Neural progenitor cell (in vitro differentiated cells): ENCODE results near the gene PLEKHF1. TPM values are rescaled to one million over a fixed set of nuclear protein-coding genes. Genes with fewer than 3 reads are reported as not detected.

Experiments
- DNase-seq: peaks from one replicate; pipeline ENCODE4 v3.0.0-alpha.2; 2016; ENCODE audit warnings: low spot score
- H2AFZ ChIP-seq: fragments of 200-600 bp; sonication (generic); replicated peaks from 2 replicates; pipeline ENCODE4 v1.6.1; 2016; ENCODE audit warnings: antibody characterized with exemption
- H3F3A ChIP-seq: fragments of 200-600 bp; sonication (generic); 2 replicates; pipeline ENCODE4 v1.6.1; 2016; ENCODE audit warnings: antibody characterized with exemption, low read depth
- H3K27ac ChIP-seq: fragments of 200-600 bp; sonication (generic); 2 replicates; pipeline ENCODE4 v1.5.1; 2016; ENCODE audit warnings: mild to moderate bottlenecking
- H3K27me3 ChIP-seq: fragments of 200-600 bp; sonication (generic); 2 replicates; pipeline ENCODE4 v1.6.1; 2016; ENCODE audit warnings: mild to moderate bottlenecking, moderate library complexity
- H3K36me3 ChIP-seq: fragments of 200-600 bp; sonication (generic); 2 replicates; pipeline ENCODE4 v1.5.1; 2016
- H3K4me1 ChIP-seq: fragments of 200-600 bp; sonication (generic); 2 replicates; pipeline ENCODE4 v1.6.1; 2016; ENCODE audit warnings: mixed run types
- H3K4me2 ChIP-seq: fragments of 200-600 bp; sonication (generic); 2 replicates; pipeline ENCODE4 v1.6.1; 2016
- H3K4me3 ChIP-seq: fragments of 200-600 bp; sonication (generic); 2 replicates; pipeline ENCODE4 v1.5.1; 2016
- H3K79me2 ChIP-seq: fragments of 200-600 bp; sonication (generic); 2 replicates; pipeline ENCODE4 v1.6.1; 2016; ENCODE audit warnings: low read depth
- H3K9ac ChIP-seq: fragments of 200-600 bp; sonication (generic); 2 replicates; pipeline ENCODE4 v1.6.1; 2016
- H3K9me3 ChIP-seq: fragments of 200-600 bp; sonication (generic); 2 replicates; pipeline ENCODE4 v1.5.1; 2016; ENCODE audit warnings: low read depth
- H4K20me1 ChIP-seq: fragments of 200-600 bp; sonication (generic); 2 replicates; pipeline ENCODE4 v1.6.1; 2016; ENCODE audit warnings: low read depth
- H3K27ac Mint-ChIP-seq: 3 replicates; pipeline ENCODE4 v1.8.0; 2021; ENCODE audit warnings: mixed read lengths
- H3K27me3 Mint-ChIP-seq: 2 replicates; pipeline ENCODE4 v1.8.0; 2022; ENCODE audit warnings: low read depth, mild to moderate bottlenecking, inconsistent platforms, moderate library complexity, mixed read lengths; ENCODE audit not compliant: insufficient read depth
- H3K36me3 Mint-ChIP-seq: 3 replicates; pipeline ENCODE4 v1.8.0; 2021; ENCODE audit warnings: mixed read lengths
- H3K4me1 Mint-ChIP-seq: 3 replicates; pipeline ENCODE4 v1.8.0; 2021; ENCODE audit warnings: mixed read lengths
- H3K4me3 Mint-ChIP-seq: 3 replicates; pipeline ENCODE4 v1.8.0; 2021; ENCODE audit warnings: mild to moderate bottlenecking, moderate library complexity, mixed read lengths
- H3K9me3 Mint-ChIP-seq: 3 replicates; pipeline ENCODE4 v1.8.0; 2020; ENCODE audit warnings: mixed read lengths
- CTCF ChIP-seq: fragments of 200-600 bp; sonication (generic); IDR thresholded peaks from 2 replicates; pipeline ENCODE4 v1.5.1; 2017; ENCODE audit warnings: antibody characterized with exemption, mild to moderate bottlenecking
- EZH2 ChIP-seq: fragments of 200-600 bp; sonication (generic); IDR thresholded peaks from 2 replicates; pipeline ENCODE4 v1.6.1; 2017; ENCODE audit warnings: antibody characterized with exemption, mild to moderate bottlenecking, moderate library complexity
- EZH2phosphoT487 ChIP-seq: fragments of 200-600 bp; sonication (generic); IDR thresholded peaks from 2 replicates; pipeline ENCODE4 v1.6.1; 2017; ENCODE audit warnings: antibody characterized with exemption
- total RNA-seq: library from RNA; depleted of rRNA; stranded (reverse); fragments of >200 nt; gene quantifications from 2 replicates; pipeline ENCODE4 v1.2.3, GENCODE V29; 2015; ENCODE audit warnings: low replicate concordance

The PLEKHF1 gene
- total RNA-seq, 1 donor from 2014 or later = 1.2 TPM

- H3K4me2 ChIP-seq = no peak overlapping the region
- no peak for DNase-seq
- H3K36me3 ChIP-seq = no peaks in the 10 kb centered on the region
- H3K4me3 ChIP-seq = no peak overlapping the region
- H3K4me3 Mint-ChIP-seq = no peak overlapping the region
- H3K9me3 Mint-ChIP-seq = no peaks in the 10 kb centered on the region
- H3K79me2 ChIP-seq = no peaks in the 10 kb centered on the region
- no peak overlapping the region for H3K27ac Mint-ChIP-seq
- H3K27me3 Mint-ChIP-seq = peaks cover 7% of the 10 kb centered on the region
- no peak for TF ChIP-seq EZH2phosphoT487
- no peak for TF ChIP-seq EZH2
- no peak for TF ChIP-seq CTCF
- H3K4me1 ChIP-seq = peaks cover 15% of the 10 kb centered on the region
- H3K36me3 Mint-ChIP-seq = no peaks in the 10 kb centered on the region
- H3F3A ChIP-seq = peaks cover 10% of the 10 kb centered on the region
- no peaks in the 10 kb centered on the region for H3K27me3 ChIP-seq
- H2AFZ ChIP-seq = no peak overlapping the region
- H4K20me1 ChIP-seq = peaks cover 6% of the 10 kb centered on the region
- H3K9me3 ChIP-seq = no peaks in the 10 kb centered on the region
- no peak overlapping the region for H3K27ac ChIP-seq
- H3K4me1 Mint-ChIP-seq = peaks cover 16% of the 10 kb centered on the region
- no peak overlapping the region for H3K9ac ChIP-seq
Observed at GRCh38 chr19:29678484-29679106, 13.3 kb downstream of the PLEKHF1 start.

GRCh38 chr19:29679598-29680210, 14.4 kb downstream of the PLEKHF1 start:
- H3K79me2 ChIP-seq = no peaks in the 10 kb centered on the region
- peak overlapping the region; percentile 15 for H3K27ac Mint-ChIP-seq

GRCh38 chr19:29680447-29680846, 15.2 kb downstream of the PLEKHF1 start:
- Histone ChIP-seq H3K27me3 (no peaks in the 10 kb centered on the region), H3K27ac (no peak overlapping the region), H3K36me3 (no peaks in the 10 kb centered on the region), H3F3A (peaks cover 12% of the 10 kb centered on the region), H3K4me2 (no peak overlapping the region), H3K79me2 (no peaks in the 10 kb centered on the region), H2AFZ (no peak overlapping the region), H3K9me3 (no peaks in the 10 kb centered on the region), H3K4me3 (no peak overlapping the region), H3K4me1 (peaks cover 18% of the 10 kb centered on the region), H3K9ac (no peak overlapping the region), H4K20me1 (peaks cover 6% of the 10 kb centered on the region)
- H3K27ac Mint-ChIP-seq = no peak overlapping the region
- no peaks in the 10 kb centered on the region for H3K9me3 Mint-ChIP-seq
- no peak for DNase-seq
- no peak overlapping the region for H3K4me3 Mint-ChIP-seq
- TF ChIP-seq EZH2 = no peak
- TF ChIP-seq EZH2phosphoT487 = no peak
- TF ChIP-seq CTCF = no peak
- H3K4me1 Mint-ChIP-seq = peaks cover 20% of the 10 kb centered on the region
- H3K36me3 Mint-ChIP-seq = no peaks in the 10 kb centered on the region
- peaks cover 5% of the 10 kb centered on the region for H3K27me3 Mint-ChIP-seq

More at GRCh38 chr19:29679598-29680210, 14.4 kb downstream of the PLEKHF1 start:
- Histone ChIP-seq H3K27me3 (no peaks in the 10 kb centered on the region), H3K27ac (no peak overlapping the region), H4K20me1 (peaks cover 6% of the 10 kb centered on the region), H2AFZ (no peak overlapping the region), H3K4me2 (no peak overlapping the region), H3K4me3 (no peak overlapping the region), H3F3A (peaks cover 12% of the 10 kb centered on the region), H3K4me1 (peaks cover 18% of the 10 kb centered on the region), H3K9me3 (no peaks in the 10 kb centered on the region), H3K9ac (no peak overlapping the region), H3K36me3 (no peaks in the 10 kb centered on the region)
- H3K36me3 Mint-ChIP-seq = no peaks in the 10 kb centered on the region
- TF ChIP-seq EZH2phosphoT487 = no peak
- TF ChIP-seq CTCF = no peak
- no peak for TF ChIP-seq EZH2
- peaks cover 7% of the 10 kb centered on the region for H3K27me3 Mint-ChIP-seq
- no peak overlapping the region for H3K4me3 Mint-ChIP-seq
- no peaks in the 10 kb centered on the region for H3K9me3 Mint-ChIP-seq
- peaks cover 20% of the 10 kb centered on the region for H3K4me1 Mint-ChIP-seq
- DNase-seq = no peak
